Fibroblast of the aortic adventitia (primary cell): ENCODE results near the gene TUBGCP6. TPM values are rescaled to one million over a fixed set of nuclear protein-coding genes. Genes with fewer than 3 reads are reported as not detected.
A peak's percentile ranks its signal among the peaks of the same experiment; 100 is the strongest.

Experiments
- DNase-seq: peaks from one replicate; pipeline ENCODE4 v3.0.0-alpha.2; 2010; ENCODE audit warnings: low read depth
- H3K4me3 ChIP-seq: 2 replicates; pipeline ENCODE4 v1.5.1; 2011; ENCODE audit warnings: low read depth, mild to moderate bottlenecking, control low read depth, low read length, moderate library complexity
- total RNA-seq: library from RNA; depleted of rRNA; stranded (reverse); fragments of >200 nt; gene quantifications from 2 replicates; pipeline ENCODE4 v1.2.3, GENCODE V29; 2012; ENCODE audit warnings: low replicate concordance
- TF ChIP-seq, protein P1 (sequence below): IDR thresholded peaks from 2 replicates; pipeline ENCODE4 v1.5.1; 2011; ENCODE audit warnings: mild to moderate bottlenecking, low read length, control low read depth, inconsistent platforms; ENCODE audit not compliant: insufficient read depth

Gene TUBGCP6
- total RNA-seq, 1 donor: 23.6 TPM

DNA sequence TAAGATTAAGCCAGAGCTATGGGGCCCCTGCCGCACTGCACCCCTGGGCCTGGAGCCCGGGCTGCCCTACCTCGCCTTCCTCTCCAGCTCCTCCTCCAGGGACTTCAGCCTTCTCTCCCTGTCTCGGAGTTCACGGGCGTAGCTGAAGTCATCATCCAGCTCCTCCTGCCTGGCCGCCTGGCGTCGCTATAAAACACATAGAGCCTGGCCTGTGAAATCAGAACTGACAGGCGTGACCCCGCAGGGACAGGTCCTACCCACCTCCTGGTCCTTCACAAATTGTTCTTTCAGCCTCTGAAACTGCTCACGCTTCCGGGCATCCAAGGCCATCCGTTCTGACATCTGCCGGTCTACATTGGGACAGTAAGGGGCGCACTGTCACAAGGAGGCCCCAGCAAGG, 20.8 kb downstream of the TUBGCP6 start:
- TF ChIP-seq, protein P1, sequence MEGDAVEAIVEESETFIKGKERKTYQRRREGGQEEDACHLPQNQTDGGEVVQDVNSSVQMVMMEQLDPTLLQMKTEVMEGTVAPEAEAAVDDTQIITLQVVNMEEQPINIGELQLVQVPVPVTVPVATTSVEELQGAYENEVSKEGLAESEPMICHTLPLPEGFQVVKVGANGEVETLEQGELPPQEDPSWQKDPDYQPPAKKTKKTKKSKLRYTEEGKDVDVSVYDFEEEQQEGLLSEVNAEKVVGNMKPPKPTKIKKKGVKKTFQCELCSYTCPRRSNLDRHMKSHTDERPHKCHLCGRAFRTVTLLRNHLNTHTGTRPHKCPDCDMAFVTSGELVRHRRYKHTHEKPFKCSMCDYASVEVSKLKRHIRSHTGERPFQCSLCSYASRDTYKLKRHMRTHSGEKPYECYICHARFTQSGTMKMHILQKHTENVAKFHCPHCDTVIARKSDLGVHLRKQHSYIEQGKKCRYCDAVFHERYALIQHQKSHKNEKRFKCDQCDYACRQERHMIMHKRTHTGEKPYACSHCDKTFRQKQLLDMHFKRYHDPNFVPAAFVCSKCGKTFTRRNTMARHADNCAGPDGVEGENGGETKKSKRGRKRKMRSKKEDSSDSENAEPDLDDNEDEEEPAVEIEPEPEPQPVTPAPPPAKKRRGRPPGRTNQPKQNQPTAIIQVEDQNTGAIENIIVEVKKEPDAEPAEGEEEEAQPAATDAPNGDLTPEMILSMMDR: no peak
- no peak for DNase-seq
- H3K4me3 ChIP-seq: no peak overlapping the region

DNA sequence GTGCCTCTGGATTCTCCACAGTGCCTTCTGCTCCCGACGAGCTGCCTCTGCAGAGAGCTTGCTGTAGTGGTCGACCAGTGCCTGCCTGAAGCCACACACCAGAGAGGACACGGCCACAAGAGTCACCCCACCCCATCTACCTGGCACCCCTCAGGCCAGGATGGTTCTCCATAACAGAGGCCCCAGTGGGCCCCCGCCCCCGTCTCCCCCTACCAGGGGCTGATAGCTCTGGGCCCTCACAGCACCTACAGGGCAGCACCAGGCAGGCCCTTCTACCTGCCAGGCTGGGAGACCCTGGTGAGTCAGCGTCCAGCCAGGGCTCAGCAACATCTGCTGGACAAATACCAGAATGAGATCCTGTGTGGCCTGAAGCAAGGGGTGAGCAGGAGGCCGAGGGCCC, 22.3 kb downstream of the TUBGCP6 start:
- TF ChIP-seq, protein P1: no peak
- no peak overlapping the region for H3K4me3 ChIP-seq
- DNase-seq: no peak

DNA sequence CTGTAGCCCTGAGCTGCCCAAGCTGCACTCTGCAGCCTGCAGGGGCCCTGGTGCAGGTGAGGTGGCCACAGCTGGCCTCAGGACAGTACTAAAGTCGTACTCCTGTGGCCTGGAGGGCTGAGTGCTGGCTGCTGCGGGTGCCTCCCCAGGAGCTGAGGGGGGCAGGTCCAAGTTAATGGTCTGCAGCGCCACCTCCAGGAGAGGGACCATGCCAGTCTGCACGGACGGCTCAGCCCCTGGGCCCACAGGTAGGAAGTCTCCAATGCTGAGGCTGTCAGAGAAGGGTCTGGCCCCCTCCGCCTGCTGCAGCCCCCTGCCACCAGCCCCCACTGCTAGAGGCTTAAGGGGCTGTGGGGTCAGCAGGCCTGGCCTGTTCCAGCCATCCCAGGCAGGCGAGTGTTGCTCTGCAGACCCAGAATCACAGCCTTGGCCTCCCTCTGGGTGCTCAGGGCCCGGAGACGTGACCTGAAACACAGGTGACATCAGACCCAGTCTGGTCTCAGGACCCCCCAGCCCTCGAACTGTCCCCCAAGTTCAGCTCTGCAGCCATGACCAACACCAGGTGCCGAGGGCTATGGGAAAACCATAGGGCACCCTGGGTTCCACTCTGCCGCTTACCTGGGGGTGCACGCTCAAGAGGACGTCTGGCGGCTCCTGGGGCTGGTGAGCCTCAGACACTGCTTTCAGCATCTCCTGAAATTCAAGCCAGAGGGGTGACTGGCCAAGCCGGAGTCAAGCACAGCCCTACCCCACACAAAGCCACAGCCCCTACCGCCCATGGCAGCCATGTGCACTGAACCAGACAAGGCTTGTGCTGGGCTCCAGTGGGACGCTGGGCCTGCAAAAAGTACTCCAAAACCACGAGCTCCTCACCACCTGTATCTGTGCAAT, 23.2 kb downstream of the TUBGCP6 start:
- H3K4me3 ChIP-seq: no peak overlapping the region
- TF ChIP-seq, protein P1: no peak
- DNase-seq: no peak

DNA sequence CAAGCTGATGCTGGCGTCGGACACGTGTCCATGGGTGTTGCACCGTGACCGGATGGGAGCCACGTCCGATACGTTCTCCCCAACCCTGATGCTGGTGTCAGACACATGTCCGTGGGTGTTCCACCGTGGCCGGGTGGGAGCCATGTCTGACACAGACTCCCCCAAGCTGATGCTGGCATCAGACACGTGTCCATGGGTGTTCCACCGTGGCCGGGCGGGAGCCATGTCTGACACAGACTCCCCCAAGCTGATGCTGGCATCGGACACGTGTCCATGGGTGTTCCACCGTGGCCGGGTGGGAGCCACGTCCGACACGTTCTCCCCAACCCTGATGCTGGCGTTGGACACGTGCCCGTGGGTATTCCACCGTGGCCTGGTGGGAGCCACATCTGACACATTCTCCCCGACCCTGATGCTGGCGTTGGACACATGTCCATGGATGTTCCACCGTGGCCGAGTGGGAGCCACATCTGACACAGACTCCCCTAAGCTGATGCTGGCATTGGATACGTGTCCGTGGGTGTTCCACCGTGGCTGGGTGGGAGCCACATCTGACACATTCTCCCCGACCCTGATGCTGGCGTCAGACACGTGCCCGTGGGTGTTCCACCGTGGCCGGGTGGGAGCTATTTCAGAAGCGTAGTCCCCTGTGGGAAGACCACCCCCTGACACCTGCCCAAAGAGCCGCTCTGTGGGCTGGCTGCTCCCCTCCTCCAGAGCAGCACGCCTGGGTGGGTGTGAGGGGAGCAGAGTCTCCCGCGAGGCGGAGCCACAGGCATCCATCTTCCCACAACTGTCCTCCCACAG, 24.0 kb downstream of the TUBGCP6 start:
- H3K4me3 ChIP-seq: no peak overlapping the region
- no peak for DNase-seq
- TF ChIP-seq, protein P1: no peak

DNA sequence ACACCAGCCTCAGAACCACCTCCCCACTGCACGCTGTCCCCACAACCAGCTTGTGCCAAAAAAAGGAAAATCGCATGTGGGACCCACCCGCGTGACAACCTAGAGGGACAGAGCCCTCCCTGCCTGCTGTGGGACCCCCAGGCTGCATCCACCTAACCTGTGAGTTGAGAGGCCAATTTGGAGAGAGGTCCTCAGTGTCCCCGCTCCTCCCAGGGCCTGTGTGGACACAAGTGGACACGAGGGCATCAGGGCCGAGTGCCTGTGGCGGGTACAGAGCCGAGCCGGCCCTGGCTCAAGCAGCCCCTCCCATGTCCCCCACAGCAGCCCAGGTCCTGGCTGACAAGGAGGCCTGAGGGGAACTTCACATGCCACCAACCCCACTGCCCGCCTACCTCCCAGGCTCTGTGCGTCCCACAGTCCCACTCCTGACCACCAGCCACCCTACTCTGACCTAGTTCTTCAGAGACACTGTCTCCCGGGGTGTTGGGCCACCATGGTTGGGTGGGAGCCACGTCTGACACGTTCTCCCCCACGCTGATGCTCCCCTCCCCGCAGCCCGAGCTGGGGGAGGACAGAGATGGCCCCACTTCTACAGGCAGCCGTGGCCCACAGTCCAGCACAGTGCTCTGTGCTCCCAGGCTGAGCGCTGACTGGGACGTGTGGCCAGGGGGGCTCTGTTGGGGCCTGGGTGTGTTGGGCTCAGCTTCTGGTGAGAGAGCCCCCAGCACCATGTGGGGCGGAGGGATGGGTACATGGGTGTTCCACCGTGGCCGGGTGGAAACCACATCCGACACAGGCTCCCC, 24.8 kb downstream of the TUBGCP6 start:
- DNase-seq: no peak
- TF ChIP-seq, protein P1: no peak

DNA sequence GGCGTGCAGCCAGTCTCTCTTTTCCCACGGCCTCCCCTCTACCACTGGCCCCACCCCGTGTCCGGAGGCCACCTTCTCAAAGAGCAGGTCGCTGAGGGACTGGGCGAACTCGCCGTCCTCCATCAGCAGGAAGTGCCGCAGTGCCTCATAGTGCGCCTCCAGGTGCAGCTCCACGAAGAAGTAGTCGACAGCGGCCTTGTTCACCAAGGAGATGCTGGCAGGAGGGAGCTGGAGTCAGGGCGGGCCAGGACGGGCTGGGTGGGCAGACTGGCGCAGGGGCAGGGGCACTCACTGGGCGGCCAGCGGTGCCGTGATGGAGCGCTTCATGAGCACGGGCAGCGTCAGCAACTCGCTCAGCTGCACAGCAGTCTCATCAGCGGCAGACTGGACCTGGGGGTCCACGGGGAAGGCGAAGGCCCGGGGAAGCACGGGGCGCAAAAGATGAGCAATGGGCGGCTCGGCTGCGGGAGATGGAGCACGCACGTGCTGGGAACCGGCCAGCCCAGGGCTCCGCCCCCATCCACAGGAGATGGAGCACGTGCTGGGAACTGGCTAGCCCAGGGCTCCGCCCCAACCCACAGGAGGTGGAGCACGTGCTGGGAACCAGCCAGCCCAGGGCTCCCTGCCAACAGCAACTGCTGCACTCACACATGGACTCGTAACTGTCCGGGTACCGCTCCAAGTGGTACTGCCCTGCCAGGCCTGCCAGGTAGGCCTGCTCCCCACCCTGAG, 25.7 kb downstream of the TUBGCP6 start:
- DNase-seq: peak; percentile 61
- TF ChIP-seq, protein P1: no peak
- H3K4me3 ChIP-seq: no peak overlapping the region

More for the DNA sequence above, 24.8 kb downstream of the TUBGCP6 start:
- H3K4me3 ChIP-seq: no peak overlapping the region
